Glutamatergic neuron (in vitro differentiated cells): ENCODE results near the gene RHOT2. TPM values are rescaled to one million over a fixed set of nuclear protein-coding genes. Genes with fewer than 3 reads are reported as not detected.

Experiments
- DNase-seq: peaks from one replicate; pipeline ENCODE4 v3.0.0; 2022
- H3K27ac Mint-ChIP-seq: one replicate; pipeline ENCODE4 v1.8.0; 2020; ENCODE audit warnings: mild to moderate bottlenecking, mixed read lengths, inconsistent platforms; ENCODE audit not compliant: unreplicated experiment
- H3K27me3 Mint-ChIP-seq: one replicate; pipeline ENCODE4 v1.8.0; 2020; ENCODE audit warnings: mild to moderate bottlenecking, moderate library complexity, mixed read lengths, inconsistent platforms; ENCODE audit not compliant: unreplicated experiment
- H3K36me3 Mint-ChIP-seq: one replicate; pipeline ENCODE4 v1.8.0; 2020; ENCODE audit warnings: mild to moderate bottlenecking, mixed read lengths, inconsistent platforms; ENCODE audit not compliant: unreplicated experiment
- H3K4me1 Mint-ChIP-seq: one replicate; pipeline ENCODE4 v1.8.0; 2020; ENCODE audit warnings: mild to moderate bottlenecking, low read depth, mixed read lengths, inconsistent platforms; ENCODE audit not compliant: unreplicated experiment
- H3K4me3 Mint-ChIP-seq: one replicate; pipeline ENCODE4 v1.8.0; 2020; ENCODE audit warnings: mild to moderate bottlenecking, mixed read lengths, inconsistent platforms; ENCODE audit not compliant: unreplicated experiment
- H3K9me3 Mint-ChIP-seq: one replicate; pipeline ENCODE4 v1.8.0; 2020; ENCODE audit warnings: mild to moderate bottlenecking, moderate library complexity, mixed read lengths, inconsistent platforms; ENCODE audit not compliant: unreplicated experiment
- CTCF ChIP-seq: fragments of 200-600 bp; sonication (generic); IDR thresholded peaks from one replicate; pipeline ENCODE4 v1.5.0; 2021; ENCODE audit not compliant: partially characterized antibody, unreplicated experiment
- total RNA-seq: library from RNA; stranded (reverse); fragmentation: NEBNext Ultra II Directional; extraction: Animal tissue kit (Norgen Biotek cat#: 25700); gene quantifications from one replicate; pipeline ENCODE4 v1.2.1, GENCODE V29; 2021; ENCODE audit not compliant: unreplicated experiment

RHOT2 gene
- total RNA-seq, 1 donor from 2014 or later = 208 TPM

- Mint-ChIP-seq H3K27me3 (peaks cover 8% of the 10 kb centered on the region), H3K4me1 (peaks cover 4% of the 10 kb centered on the region), H3K9me3 (peaks cover 6% of the 10 kb centered on the region), H3K36me3 (no peaks in the 10 kb centered on the region), H3K27ac (no peak overlapping the region), H3K4me3 (no peak overlapping the region)
- no peak for TF ChIP-seq CTCF
- DNase-seq = no peak
Observed at GRCh38 chr16:676565-676902, 8.6 kb downstream of the RHOT2 start.

- no peak for DNase-seq
- peaks cover 7% of the 10 kb centered on the region for H3K9me3 Mint-ChIP-seq
- no peak overlapping the region for H3K4me3 Mint-ChIP-seq
- no peak overlapping the region for H3K27ac Mint-ChIP-seq
- TF ChIP-seq CTCF = no peak
- H3K27me3 Mint-ChIP-seq = peaks cover 11% of the 10 kb centered on the region
- H3K4me1 Mint-ChIP-seq = peaks cover 7% of the 10 kb centered on the region
- no peaks in the 10 kb centered on the region for H3K36me3 Mint-ChIP-seq
Observed at GRCh38 chr16:676913-677312, 9.0 kb downstream of the RHOT2 start.

- no peak for TF ChIP-seq CTCF
- Mint-ChIP-seq H3K4me1 (peaks cover 8% of the 10 kb centered on the region), H3K9me3 (peaks cover 7% of the 10 kb centered on the region), H3K27me3 (peaks cover 12% of the 10 kb centered on the region), H3K27ac (no peak overlapping the region), H3K4me3 (no peak overlapping the region), H3K36me3 (no peaks in the 10 kb centered on the region)
- DNase-seq = no peak
Observed at GRCh38 chr16:677316-678190, 9.6 kb downstream of the RHOT2 start.

GRCh38 chr16:678209-678857, 10.4 kb downstream of the RHOT2 start:
- peaks cover 13% of the 10 kb centered on the region for H3K27me3 Mint-ChIP-seq
- DNase-seq = no peak
- H3K27ac Mint-ChIP-seq = no peak overlapping the region
- no peak for TF ChIP-seq CTCF
- peaks cover 9% of the 10 kb centered on the region for H3K4me1 Mint-ChIP-seq
- peaks cover 7% of the 10 kb centered on the region for H3K9me3 Mint-ChIP-seq
- H3K36me3 Mint-ChIP-seq = no peaks in the 10 kb centered on the region
- H3K4me3 Mint-ChIP-seq = no peak overlapping the region
